HEK293T (cell line): Measurements from ENCODE around the gene GATA6.

Experiments used
- FOXA1 ChIP-seq: fragments of 450-650 bp; IDR thresholded peaks from 2 replicates; pipeline ENCODE4 v1.6.1; 2016; ENCODE audit warnings: mild to moderate bottlenecking
- PKNOX1 ChIP-seq: fragments of 450-650 bp; IDR thresholded peaks from 2 replicates; pipeline ENCODE4 v1.6.1; 2016
- SP1 ChIP-seq: fragments of 450-650 bp; IDR thresholded peaks from 2 replicates; pipeline ENCODE4 v1.6.1; 2017

- TF ChIP-seq SP1 (no peak), PKNOX1 (no peak), FOXA1 (no peak)
Measured at GRCh38 chr18:22161090-22161489, 8.3 kb upstream of the GATA6 start.
